Ishikawa (cell line): ENCODE data around the gene ROBO1.

Source experiments
- CEBPB ChIP-seq: IDR thresholded peaks from 2 replicates; pipeline ENCODE4 v1.6.1; 2012
- CREB1 ChIP-seq: IDR thresholded peaks from 2 replicates; pipeline ENCODE4 v1.6.1; 2012; ENCODE audit warnings: low read depth
- EGR1 ChIP-seq: IDR thresholded peaks from 2 replicates; pipeline ENCODE4 v1.6.1; 2012
- EP300 ChIP-seq: IDR thresholded peaks from 2 replicates; pipeline ENCODE4 v1.6.1; 2012; ENCODE audit warnings: borderline replicate concordance
- FOXM1 ChIP-seq: IDR thresholded peaks from 2 replicates; pipeline ENCODE4 v1.6.1; 2012; ENCODE audit warnings: low read depth, borderline replicate concordance
- NFIC ChIP-seq: IDR thresholded peaks from 2 replicates; pipeline ENCODE4 v1.6.1; 2012
- RAD21 ChIP-seq: IDR thresholded peaks from 2 replicates; pipeline ENCODE4 v1.6.1; 2012; ENCODE audit warnings: low read depth
- TAF1 ChIP-seq: IDR thresholded peaks from 2 replicates; pipeline ENCODE4 v1.6.1; 2012; ENCODE audit warnings: low read depth, mild to moderate bottlenecking
- TCF12 ChIP-seq: IDR thresholded peaks from 2 replicates; pipeline ENCODE4 v1.6.1; 2012; ENCODE audit warnings: low read depth
- TEAD4 ChIP-seq: IDR thresholded peaks from 2 replicates; pipeline ENCODE4 v1.6.1; 2012
- YY1 ChIP-seq: IDR thresholded peaks from 2 replicates; pipeline ENCODE4 v1.6.1; 2012; ENCODE audit warnings: low read depth
- ZBTB7A ChIP-seq: IDR thresholded peaks from 2 replicates; pipeline ENCODE4 v1.6.1; 2012; ENCODE audit warnings: low read depth
- TF ChIP-seq, protein P1 (sequence below): IDR thresholded peaks from 2 replicates; pipeline ENCODE4 v1.6.1; 2012
- TF ChIP-seq, protein P2 (sequence below): IDR thresholded peaks from 2 replicates; pipeline ENCODE4 v1.6.1; 2012
- TF ChIP-seq, protein P3 (sequence below): IDR thresholded peaks from 2 replicates; pipeline ENCODE4 v1.6.1; 2012; ENCODE audit warnings: low read depth, mild to moderate bottlenecking

ROBO1 gene

DNA sequence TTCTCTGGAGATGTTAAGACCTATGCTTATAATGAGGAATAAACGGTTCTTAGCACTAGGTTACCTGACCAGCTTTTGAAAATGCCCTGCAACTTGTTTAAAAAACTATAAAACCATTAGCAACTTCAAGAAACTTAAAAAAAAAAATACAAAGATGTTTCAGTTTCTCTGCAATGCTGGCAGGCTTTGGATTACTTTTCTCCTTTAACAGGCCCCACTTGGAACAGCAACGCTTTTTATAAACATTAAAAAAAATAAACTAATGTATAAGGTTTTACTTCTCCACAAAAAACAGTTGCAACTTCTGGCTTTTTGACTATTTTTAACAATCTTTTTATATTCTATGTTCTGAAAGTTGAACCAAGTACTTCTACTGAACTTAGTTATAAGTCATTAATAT is 1006.7 kb downstream of the ROBO1 start:
- no peak for TF ChIP-seq YY1
- TF ChIP-seq CREB1: no peak
- no peak for TF ChIP-seq TCF12
- TF ChIP-seq TAF1: no peak
- TF ChIP-seq, protein P1, sequence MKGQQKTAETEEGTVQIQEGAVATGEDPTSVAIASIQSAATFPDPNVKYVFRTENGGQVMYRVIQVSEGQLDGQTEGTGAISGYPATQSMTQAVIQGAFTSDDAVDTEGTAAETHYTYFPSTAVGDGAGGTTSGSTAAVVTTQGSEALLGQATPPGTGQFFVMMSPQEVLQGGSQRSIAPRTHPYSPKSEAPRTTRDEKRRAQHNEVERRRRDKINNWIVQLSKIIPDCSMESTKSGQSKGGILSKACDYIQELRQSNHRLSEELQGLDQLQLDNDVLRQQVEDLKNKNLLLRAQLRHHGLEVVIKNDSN: no peak
- TF ChIP-seq RAD21: no peak
- TF ChIP-seq, protein P2, sequence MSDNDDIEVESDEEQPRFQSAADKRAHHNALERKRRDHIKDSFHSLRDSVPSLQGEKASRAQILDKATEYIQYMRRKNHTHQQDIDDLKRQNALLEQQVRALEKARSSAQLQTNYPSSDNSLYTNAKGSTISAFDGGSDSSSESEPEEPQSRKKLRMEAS: no peak
- TF ChIP-seq ZBTB7A: no peak
- TF ChIP-seq EP300: no peak
- TF ChIP-seq CEBPB: no peak
- no peak for TF ChIP-seq FOXM1
- TF ChIP-seq TEAD4: no peak
- TF ChIP-seq, protein P3, sequence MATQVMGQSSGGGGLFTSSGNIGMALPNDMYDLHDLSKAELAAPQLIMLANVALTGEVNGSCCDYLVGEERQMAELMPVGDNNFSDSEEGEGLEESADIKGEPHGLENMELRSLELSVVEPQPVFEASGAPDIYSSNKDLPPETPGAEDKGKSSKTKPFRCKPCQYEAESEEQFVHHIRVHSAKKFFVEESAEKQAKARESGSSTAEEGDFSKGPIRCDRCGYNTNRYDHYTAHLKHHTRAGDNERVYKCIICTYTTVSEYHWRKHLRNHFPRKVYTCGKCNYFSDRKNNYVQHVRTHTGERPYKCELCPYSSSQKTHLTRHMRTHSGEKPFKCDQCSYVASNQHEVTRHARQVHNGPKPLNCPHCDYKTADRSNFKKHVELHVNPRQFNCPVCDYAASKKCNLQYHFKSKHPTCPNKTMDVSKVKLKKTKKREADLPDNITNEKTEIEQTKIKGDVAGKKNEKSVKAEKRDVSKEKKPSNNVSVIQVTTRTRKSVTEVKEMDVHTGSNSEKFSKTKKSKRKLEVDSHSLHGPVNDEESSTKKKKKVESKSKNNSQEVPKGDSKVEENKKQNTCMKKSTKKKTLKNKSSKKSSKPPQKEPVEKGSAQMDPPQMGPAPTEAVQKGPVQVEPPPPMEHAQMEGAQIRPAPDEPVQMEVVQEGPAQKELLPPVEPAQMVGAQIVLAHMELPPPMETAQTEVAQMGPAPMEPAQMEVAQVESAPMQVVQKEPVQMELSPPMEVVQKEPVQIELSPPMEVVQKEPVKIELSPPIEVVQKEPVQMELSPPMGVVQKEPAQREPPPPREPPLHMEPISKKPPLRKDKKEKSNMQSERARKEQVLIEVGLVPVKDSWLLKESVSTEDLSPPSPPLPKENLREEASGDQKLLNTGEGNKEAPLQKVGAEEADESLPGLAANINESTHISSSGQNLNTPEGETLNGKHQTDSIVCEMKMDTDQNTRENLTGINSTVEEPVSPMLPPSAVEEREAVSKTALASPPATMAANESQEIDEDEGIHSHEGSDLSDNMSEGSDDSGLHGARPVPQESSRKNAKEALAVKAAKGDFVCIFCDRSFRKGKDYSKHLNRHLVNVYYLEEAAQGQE: no peak
- no peak for TF ChIP-seq EGR1
- no peak for TF ChIP-seq NFIC

DNA sequence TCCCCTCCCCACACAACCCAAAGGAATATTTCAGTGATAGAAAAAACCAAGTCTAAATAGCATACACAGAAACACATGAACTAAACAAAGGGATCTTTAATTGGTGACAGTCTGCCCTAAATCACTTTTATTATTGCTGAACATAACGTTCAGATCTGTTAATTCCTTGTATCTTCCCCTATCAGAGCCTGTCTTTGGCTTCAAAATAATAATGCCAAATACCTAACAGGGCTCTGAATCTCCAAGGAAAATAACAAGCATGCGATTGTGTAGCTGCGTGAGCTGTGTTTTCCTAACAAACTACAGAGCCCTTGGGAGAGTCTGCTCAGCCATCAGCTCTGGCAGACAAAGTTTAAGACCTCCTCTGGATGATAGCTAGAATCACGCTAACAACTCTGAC is 1010.1 kb downstream of the ROBO1 start:
- TF ChIP-seq TCF12 (no peak), EGR1 (no peak), RAD21 (no peak), CEBPB (no peak), EP300 (no peak), NFIC (no peak)
- TF ChIP-seq, protein P3: no peak

DNA sequence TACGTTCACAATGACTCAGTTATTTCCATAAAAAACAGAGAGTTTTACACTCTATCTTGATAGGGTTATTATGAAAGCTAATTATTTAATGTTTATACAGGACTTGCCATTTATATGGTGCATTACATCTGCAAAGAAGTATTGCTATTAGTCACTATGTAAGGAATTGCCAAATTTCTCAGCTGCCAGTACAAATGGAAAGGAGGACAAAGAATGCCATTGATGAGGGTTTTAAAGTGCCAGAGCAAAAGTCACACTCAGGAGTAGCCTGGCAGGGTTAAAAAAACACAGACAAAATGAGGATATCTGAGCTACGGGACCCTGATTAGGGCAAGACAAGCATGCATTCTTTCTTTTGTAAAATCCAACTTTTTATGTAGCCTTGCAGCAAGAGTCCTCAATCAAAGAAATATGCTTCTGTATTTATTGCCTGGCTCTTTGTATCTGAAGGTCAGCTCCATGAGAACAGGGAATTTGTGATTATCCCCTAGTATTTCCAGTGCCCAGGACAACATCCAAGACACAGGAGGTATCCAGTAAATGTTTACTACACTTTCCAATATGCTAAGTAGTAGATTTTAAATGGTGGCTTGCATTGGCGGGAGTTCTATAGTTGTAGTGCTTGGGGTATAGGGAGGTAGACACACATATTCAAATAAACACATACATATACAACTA is 1013.6 kb downstream of the ROBO1 start:
- TF ChIP-seq, protein P2: no peak

DNA sequence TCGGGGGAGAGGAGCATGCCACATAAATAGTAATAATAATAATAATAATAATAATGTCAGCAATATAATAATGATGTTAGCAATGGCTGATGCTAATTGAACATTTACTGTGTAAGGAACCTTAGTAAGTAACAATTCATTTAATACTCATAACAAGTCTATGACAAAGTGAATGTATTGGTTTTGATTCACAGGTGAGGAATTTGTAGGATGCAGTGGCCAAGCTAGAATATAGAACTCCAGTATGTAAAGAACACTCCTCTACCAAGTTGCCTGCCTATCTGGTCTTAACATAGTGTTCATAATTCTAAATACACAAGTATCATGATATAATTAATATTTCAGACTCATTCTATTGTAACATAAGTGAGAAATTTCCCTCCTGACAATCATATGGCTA is 1016.5 kb downstream of the ROBO1 start:
- TF ChIP-seq FOXM1: no peak
- no peak for TF ChIP-seq ZBTB7A

DNA sequence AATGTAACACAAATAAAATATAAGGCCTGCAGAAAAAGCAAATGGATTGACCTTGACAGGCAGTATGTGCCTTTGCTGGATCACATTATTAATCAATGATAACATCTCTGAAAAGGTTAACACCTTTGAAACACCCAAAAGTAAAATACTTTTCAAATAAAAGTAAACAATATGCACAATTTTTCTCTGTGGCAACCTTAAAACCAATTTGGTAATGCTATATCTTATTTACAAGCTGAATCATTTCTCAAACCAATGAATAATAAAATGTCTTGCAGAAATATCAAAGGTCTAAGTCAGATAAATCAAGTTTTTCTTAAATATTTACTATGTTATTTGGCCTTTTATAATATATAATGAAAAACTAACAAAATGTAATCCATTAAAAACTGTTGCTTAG is 1018.7 kb downstream of the ROBO1 start:
- TF ChIP-seq, protein P2: no peak
- no peak for TF ChIP-seq TAF1
- no peak for TF ChIP-seq YY1
- TF ChIP-seq, protein P3: no peak
- TF ChIP-seq EGR1: no peak
- no peak for TF ChIP-seq ZBTB7A
- no peak for TF ChIP-seq TEAD4

DNA sequence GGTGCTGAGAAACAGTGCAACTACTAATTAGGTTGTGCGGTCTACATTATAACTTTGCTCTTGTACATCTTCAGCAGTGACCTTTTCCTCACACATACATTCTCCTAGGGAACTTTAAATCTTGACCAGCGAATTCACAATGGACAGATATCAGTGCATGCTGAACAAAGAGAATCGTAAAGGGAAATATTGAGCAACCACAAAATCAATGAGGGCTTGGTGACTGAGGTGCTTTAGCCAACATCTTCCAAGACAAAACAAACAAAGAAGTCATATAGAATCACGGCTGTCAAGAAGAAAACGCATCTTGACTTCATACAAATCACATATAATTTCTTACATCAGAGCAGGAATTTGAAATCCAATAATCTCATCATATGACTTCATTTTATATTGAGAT is 1022.0 kb downstream of the ROBO1 start:
- TF ChIP-seq, protein P2: no peak
- TF ChIP-seq CEBPB (no peak), NFIC (no peak), TCF12 (no peak)
- TF ChIP-seq, protein P1: no peak
